ENCODE results near the gene KIF22. TPM values are rescaled to one million over a fixed set of nuclear protein-coding genes. Genes with fewer than 3 reads are reported as not detected.
"Not testable (repeated sequence)": the region's sequence is repeated elsewhere in the genome, so short reads cannot be mapped to it uniquely, and the experiment has no call there.

Gene KIF22
- total RNA-seq, 1 donor from 2014 or later: 28.6 TPM

GRCh38 chr16:29765167-29766032 lies 25.2 kb upstream of the KIF22 start:
- H3K4me3 ChIP-seq: no peak overlapping the region
- H3K27ac ChIP-seq: no peak overlapping the region
- no peak for TF ChIP-seq CTCF (IDR thresholded peaks at IDR 0.05)
- no peaks in the 10 kb centered on the region for H3K9me3 ChIP-seq
- DNase-seq (ENCODE audit: low spot score in 2 of 2): no peak
- no peaks in the 10 kb centered on the region for H3K4me1 ChIP-seq
- H3K27me3 ChIP-seq: no peaks in the 10 kb centered on the region
- intact Hi-C loops (cut with DNase I): no loop called here
- H3K36me3 ChIP-seq: no peaks in the 10 kb centered on the region

GRCh38 chr16:29766571-29766970 lies 24.0 kb upstream of the KIF22 start:
- H3K36me3 ChIP-seq: no peaks in the 10 kb centered on the region
- H3K9me3 ChIP-seq: no peaks in the 10 kb centered on the region
- intact Hi-C loops (cut with DNase I): no loop called here
- no peak for TF ChIP-seq CTCF (IDR thresholded peaks at IDR 0.05)
- no peak overlapping the region for H3K27ac ChIP-seq
- no peak for DNase-seq (ENCODE audit: low spot score in 2 of 2)
- H3K27me3 ChIP-seq: no peaks in the 10 kb centered on the region
- no peak overlapping the region for H3K4me3 ChIP-seq
- no peaks in the 10 kb centered on the region for H3K4me1 ChIP-seq

- TF ChIP-seq CTCF (IDR thresholded peaks at IDR 0.05): no peak
- no peak overlapping the region for H3K27ac ChIP-seq
- H3K4me3 ChIP-seq: no peak overlapping the region
- H3K9me3 ChIP-seq: no peaks in the 10 kb centered on the region
- no peaks in the 10 kb centered on the region for H3K27me3 ChIP-seq
- H3K4me1 ChIP-seq: no peaks in the 10 kb centered on the region
- intact Hi-C loops (cut with DNase I): no loop called here
- H3K36me3 ChIP-seq: no peaks in the 10 kb centered on the region
- no peak for DNase-seq (ENCODE audit: low spot score in 2 of 2)
These were observed 23.5 kb upstream of the KIF22 start for GRCh38 chr16:29767062-29767461.

GRCh38 chr16:29769507-29769906 lies 21.0 kb upstream of the KIF22 start:
- no peaks in the 10 kb centered on the region for H3K27me3 ChIP-seq
- H3K36me3 ChIP-seq: no peaks in the 10 kb centered on the region
- H3K4me3 ChIP-seq: no peak overlapping the region
- intact Hi-C loops (cut with DNase I): no loop called here
- H3K4me1 ChIP-seq: no peaks in the 10 kb centered on the region
- no peak for TF ChIP-seq CTCF (IDR thresholded peaks at IDR 0.05)
- no peaks in the 10 kb centered on the region for H3K9me3 ChIP-seq
- DNase-seq (ENCODE audit: low spot score in 2 of 2): no peak
- H3K27ac ChIP-seq: no peak overlapping the region

GRCh38 chr16:29770250-29770929 lies 20.2 kb upstream of the KIF22 start:
- no peak for TF ChIP-seq CTCF (IDR thresholded peaks at IDR 0.05)
- intact Hi-C loops (cut with DNase I): no loop called here
- DNase-seq (ENCODE audit: low spot score in 2 of 2): no peak
- H3K4me3 ChIP-seq: no peak overlapping the region
- H3K27ac ChIP-seq: no peak overlapping the region
- H3K4me1 ChIP-seq: no peaks in the 10 kb centered on the region
- no peaks in the 10 kb centered on the region for H3K36me3 ChIP-seq
- no peaks in the 10 kb centered on the region for H3K9me3 ChIP-seq
- no peaks in the 10 kb centered on the region for H3K27me3 ChIP-seq

- H3K36me3 ChIP-seq; DNase-seq (ENCODE audit: low spot score in 2 of 2); intact Hi-C loops (cut with DNase I); H3K9me3 ChIP-seq; H3K27ac ChIP-seq; H3K4me3 ChIP-seq; H3K27me3 ChIP-seq; H3K4me1 ChIP-seq: not testable (repeated sequence)
These were observed 18.2 kb upstream of the KIF22 start for GRCh38 chr16:29772330-29772729.

All from ascending aorta (tissue), 2 donors.